Hypothalamus (tissue), 51 donors: ENCODE results near the gene PCAT7.
"Not testable (repeated sequence)": the region's sequence is repeated elsewhere in the genome, so short reads cannot be mapped to it uniquely, and the experiment has no call there.

Experiments
- DNase-seq, 51 donors: peaks; one replicate each; lab custom pipeline; 2025; lab: John Stamatoyannopoulos, UW

The PCAT7 gene

DNA sequence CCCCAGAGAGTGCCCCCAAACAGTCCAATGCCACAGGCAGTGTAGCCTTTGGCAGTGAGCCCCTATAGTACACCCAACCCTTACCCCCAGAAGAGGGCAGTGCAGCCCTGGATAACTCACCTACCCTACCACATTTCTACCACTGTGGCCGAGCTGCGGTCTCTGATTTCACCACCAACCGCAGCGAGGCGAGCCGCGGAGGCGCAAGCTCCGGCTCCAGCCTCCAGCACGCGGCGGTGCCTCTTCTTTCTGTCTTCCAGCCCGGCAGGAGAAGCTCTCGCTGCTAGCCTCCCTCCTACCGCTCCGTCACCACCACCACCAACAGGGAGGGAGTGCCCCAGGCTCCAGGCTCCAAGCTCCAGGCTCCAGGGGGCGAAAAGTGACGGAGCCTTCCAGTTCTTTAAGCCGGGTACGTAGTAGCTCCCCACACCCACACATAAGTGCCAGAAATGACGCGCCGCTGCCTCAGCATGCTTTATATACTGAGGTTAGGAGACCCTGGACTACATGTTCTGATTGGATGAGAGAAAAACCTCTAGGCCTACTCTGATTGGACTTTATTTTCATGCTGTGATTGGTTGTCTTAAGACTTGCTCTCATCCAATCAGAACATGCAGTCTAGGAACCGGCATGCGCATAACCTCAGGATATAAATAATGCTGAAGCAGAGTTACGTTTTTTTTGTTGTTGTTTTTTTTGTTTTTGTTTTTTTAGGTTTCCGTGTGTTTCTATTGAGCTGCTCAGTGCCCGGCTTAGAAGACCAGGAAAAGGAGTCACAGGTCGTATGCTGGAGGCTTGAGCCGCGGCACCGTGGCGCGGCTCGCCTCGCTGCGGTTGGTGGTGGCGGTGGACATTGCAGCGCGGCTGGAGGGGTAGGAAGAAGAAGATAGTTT, at the start of gene PCAT7:
Gene PCAT7 (plus strand): TSS at position 645 of the 893 bp plus-strand sequence.
- no peak for DNase-seq

DNA sequence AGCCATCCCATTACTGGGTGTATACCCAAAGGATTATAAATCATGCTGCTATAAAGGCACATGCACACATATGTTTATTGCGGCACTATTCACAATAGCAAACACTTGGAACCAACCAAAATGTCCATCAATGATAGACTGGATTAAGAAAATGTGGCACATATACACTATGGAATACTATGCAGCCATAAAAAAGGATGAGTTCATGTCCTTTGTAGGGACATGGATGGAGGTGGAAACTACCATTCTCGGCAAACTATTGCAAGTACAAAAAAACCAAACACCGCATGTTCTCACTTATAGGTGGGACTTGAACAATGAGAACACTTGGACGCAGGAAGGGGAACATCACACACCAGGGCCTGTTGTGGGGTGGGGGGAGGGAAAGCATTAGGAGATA, 48.5 kb upstream of the PCAT7 start:
- DNase-seq = not testable (repeated sequence)

DNA sequence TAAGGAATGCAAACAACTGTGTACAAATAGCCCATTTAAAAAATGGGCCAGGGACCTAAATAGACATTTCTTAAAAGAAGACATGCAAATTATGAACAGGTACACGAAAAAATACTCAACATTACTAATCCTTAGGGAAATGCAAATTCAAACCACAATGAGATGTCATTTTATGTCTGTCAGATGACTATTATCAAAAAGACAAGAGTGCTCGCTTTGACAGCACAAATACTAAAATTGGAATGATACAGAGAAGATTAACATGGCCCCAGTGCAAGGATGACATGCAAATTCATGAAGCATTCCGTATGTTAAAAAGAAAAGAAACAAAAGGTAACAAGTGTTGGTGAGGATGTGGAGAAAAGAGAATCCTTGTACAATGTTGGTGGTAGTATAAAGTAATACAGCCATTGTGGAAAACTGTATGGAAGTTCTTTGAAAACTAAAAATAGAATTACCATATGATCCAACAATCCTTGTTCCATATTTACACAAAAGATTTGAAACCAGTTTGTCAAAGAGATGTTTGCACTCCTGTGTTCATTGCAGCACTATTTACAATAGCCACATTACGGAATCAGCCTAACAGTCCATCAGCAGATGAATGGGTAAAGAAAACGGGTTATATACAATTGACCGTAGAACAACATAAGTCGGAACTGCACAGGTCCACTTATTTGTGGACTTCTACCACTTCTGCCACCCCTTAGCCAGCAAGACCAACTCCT, 47.2 kb upstream of the PCAT7 start:
- no peak for DNase-seq

DNA sequence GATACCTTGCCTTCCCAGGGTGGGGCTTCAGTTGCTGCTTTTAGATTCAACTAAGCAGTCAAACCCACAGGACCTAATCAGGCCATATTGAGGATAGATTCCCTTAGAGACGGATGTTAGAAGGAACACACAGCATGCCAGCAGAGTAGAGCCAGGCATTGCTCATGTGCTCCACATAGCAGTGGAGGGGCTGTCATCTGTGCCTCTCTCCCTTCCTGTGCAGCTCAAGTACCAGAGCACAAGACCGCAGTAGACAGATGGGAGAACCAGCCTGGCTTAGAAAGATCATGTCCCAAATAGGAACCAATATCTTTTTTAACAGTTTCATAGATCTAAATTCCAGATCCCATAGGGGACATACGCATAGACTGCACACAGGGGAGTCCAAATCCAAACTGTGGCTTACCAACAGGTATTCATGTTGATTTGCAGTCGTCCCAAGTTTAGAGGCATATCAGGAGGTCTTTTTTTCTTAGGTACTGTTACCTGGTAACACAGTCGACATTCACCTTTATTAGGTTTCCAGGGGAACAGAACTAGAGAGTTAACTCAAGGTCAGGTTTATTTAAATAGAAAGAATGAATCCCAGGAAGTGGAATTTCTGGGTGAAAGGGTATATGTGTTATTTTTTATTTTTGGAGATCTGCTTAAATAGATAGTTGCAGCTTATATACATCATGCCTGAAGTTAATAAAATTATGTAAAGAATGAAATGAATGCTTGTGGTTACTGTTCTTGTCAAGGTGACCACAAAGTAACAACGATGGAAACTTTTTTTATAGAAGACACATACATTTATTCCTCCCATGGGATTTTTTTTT, 43.5 kb upstream of the PCAT7 start:
- no peak for DNase-seq

DNA sequence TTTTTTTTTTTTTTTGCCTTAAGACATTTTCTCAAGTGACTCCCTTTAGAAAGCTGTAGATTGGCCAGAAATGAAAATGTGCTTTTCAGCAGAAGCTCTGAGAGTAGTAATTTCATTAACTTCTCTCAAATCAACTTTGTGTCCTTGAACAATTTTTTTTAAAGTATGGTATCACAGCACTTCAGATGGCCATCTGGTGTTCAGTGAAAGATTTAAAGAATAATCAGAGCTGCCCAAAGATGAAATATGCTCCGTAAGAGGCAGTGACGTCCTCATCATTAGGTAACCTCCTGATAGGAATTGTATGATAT, 43.0 kb upstream of the PCAT7 start:
- DNase-seq = no peak

DNA sequence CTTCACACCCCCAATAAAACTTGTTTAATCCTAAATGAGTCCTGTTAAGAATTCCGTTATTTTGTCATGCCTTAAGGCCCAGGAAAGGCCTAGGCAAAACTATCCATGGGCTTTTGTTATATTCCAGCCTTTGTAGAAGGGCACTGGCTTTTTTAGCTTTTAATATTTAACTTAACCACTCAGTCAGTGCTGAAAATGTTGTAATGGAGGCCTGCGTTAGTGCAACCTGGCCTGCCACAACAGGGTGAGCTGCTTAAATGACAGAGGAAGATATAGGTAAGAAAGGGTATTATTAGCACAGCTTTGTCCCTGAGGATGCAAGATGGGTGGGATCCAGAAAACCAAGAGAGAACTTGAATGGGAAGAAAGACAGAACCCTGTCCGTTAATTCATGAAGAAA, 40.2 kb upstream of the PCAT7 start:
- DNase-seq = no peak

DNA sequence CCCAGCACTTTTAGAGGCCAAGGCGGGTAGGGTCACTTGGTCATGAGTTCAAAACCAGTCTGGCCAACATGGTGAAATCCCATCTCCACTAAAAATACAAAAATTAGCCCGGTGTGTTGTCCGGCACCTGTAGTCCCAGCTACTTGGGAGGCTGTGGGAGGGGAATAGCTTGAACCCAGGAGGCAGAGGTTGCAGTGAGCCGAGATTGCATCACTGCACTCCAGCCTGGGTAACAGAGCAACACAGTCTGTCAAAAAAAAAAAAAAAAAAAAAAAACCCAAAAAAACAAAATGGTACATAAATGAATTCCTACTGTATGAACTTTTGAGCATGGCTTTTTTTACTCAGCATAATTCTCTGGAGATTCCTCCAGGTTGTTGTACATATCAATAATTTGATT, 37.6 kb upstream of the PCAT7 start:
- DNase-seq = no peak

DNA sequence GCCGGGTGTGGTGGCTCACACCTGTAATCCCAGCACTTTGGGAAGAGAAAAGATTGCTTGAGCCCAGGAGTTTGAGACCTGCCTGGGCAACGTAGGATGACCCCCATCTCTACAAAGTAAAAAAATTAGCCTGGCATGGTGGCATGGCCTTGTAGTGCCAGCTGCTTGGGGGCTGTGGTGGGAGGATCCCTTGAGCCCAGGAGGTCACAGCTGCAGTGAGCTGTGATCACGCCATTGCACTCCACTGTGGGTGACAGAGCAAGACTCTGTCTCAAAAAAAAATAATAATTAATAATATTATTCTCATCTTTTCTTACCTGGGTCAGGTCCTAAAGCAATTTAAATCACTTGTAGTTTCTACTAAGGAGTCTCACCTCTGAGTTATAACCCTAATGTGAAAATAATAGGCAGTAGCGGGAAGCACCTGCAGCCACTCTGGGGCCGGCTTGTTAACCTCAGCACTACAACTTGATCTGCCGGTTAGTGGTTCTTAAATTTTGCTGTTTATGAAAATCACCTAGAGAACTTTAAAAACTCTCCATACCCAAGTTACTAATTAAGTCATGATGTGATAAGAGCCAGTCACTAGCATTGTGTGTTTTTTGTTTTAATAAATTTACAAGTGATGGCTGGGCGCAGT, 29.4 kb upstream of the PCAT7 start:
- no peak for DNase-seq

DNA sequence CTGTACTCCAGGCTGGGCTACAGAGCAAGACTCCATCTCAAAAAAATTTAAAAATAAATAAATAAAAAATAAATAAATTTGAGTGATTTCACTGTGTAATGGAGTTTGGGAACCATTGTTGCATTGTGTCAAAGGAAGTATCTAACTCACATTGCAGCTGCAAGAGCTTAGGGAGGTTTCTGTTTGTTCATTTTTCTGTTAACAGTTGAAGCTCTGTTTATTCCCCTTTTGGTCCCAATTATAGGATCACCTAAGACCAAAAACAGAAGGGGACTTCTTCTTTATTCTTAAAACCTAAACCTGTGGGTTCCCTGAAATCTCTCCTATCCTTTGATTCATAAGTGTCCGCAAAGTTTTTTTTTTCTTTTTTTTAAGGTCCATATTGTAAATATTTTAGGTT, 28.6 kb upstream of the PCAT7 start:
- DNase-seq = no peak

DNA sequence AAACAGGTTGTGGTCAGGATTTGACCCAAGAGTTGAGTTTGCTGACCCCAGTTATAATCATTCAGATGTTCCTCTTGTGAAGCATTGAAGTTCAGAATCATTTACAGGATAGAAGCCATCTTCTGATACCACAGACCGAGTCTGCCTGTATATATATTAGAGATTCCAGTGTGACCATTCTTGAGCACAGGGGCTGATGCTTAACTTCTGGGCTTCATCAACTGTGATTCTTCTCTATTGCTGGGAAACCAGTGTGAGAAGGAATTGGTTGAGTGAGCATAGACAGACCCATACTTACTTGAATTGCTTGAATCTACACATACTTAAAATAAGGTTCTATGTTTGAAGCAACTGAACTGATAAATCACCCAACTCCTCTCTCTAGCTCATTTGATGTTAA, 27.9 kb upstream of the PCAT7 start:
- no peak for DNase-seq

DNA sequence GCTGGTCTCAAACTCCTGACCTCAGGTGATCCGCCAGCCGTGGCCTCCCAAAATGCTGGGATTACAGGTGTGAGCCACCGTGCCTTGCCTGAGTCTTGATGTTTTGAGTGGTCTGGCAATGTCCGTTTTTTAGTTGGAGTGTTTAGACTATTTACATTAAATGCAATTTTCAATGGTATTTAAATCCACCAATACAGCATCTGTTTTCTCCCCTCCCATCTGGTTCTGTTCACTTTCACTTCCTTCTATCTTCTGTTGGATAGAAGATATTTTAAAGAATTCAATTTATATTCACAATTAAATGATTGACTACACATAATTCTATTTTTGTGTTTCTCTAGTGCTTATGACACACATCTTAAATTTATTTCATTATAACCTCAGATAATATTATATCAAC, 26.0 kb upstream of the PCAT7 start:
- DNase-seq = no peak

DNA sequence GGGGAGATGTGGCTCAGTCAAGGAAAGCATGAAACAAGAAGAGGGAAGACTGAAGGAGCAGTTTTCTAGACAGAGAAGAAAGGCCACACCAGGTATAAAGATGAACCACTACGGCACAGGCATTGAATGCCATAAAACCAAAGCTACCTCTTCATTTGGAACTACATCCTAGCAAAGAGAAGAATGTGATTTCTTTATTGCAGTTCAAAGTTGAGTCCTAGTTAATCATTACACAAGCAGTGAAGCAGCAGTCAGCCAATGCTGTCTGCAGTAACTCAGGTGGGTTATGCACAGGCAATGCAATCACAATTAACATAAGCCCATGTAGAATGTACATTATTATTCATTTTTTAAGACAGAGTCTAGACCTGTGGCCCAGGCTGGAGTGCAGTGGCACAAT, 21.7 kb upstream of the PCAT7 start:
- no peak for DNase-seq

DNA sequence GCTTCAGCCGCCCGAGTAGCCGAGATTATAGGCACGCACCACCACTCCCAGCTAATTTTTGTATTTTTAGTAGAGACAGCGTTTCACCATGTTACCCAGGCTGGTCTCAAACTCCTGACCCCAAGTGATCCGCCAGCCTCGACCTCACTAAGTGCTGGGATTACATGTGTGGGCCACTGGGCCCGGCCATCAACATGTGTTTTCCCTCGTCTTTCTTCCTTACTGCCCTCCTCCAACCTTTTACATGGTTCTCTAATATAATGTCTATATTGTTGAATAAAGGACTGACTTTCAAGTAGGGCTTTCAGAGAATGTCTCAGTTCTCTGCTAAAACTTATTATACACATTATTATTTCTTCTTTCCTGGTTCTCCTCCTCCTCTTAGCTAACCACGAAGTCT, 21.3 kb upstream of the PCAT7 start:
- no peak for DNase-seq

DNA sequence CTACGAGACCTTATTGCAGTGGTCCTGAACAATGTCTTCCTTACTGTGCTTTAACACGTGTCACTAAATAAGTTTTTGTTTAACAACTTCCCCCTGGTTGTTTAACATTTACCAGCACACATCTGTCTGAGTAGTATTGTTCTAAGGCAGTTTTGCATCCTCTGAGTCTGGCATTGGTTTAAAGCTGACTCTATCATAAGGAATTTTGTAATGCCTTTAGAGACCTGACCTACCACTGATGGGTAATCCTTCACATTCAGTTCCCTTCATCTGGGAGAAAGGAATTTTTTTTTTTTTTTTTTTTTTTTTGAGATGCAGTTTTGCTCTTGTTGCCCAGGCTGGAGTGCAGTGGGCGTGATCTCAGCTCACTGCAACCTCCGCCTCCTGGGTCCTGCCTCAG, 20.0 kb upstream of the PCAT7 start:
- no peak for DNase-seq

DNA sequence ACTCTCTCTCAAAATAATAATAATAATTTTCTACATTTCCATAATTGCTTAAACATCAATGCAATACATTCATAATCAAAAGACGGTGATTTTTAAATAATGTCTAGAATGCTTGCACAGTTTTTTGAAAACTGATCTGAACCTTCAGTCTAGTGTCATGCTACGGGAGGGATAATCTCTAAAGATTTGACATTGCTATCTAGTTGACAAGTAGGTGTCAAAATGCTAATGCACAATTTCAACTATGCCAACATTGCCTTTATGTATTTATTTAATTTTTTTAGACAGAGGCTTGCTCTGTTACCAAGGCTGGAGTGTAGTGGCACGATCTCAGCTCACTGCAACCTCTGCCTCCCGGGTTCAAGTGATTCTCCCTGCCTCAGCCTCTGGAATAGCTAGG, 16.0 kb upstream of the PCAT7 start:
- DNase-seq = no peak

DNA sequence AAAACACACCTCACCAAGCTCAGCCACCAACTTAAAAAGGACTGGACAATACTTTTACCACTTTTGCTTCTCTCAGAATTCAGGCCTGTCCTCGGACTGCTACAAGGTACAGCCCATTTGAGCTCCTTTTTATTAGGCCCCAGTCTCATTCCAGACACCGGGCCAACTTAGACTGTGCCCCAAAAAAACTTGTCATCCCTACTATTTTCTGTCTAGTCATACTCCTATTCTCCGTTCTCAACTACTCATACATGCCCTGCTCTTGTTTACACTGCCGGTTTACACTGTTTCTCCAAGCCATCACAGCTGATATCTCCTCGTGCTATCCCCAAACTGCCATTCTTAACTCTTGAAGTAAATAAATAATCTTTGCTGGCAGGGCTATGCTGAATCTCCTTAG, 10.5 kb upstream of the PCAT7 start:
- DNase-seq = not testable (repeated sequence)

DNA sequence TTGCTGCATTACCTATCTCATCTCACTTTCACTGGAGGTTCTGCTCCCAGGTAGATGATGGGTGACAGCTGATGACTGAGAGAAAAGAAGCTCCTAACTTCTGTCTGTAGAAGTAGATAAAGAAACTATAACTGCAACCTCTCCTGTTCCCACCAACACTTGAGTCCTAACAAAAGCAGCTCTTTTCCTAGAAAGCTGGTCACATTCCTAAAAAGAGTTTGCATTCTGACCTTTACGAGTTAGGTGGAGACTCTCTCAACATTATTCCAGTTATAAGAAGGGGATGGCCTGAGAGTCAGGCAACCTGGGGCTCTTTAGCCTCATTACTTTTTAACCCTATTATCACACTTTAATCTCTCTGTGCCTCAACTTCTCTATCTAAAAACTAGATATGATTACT, 8.9 kb upstream of the PCAT7 start:
- DNase-seq = no peak

DNA sequence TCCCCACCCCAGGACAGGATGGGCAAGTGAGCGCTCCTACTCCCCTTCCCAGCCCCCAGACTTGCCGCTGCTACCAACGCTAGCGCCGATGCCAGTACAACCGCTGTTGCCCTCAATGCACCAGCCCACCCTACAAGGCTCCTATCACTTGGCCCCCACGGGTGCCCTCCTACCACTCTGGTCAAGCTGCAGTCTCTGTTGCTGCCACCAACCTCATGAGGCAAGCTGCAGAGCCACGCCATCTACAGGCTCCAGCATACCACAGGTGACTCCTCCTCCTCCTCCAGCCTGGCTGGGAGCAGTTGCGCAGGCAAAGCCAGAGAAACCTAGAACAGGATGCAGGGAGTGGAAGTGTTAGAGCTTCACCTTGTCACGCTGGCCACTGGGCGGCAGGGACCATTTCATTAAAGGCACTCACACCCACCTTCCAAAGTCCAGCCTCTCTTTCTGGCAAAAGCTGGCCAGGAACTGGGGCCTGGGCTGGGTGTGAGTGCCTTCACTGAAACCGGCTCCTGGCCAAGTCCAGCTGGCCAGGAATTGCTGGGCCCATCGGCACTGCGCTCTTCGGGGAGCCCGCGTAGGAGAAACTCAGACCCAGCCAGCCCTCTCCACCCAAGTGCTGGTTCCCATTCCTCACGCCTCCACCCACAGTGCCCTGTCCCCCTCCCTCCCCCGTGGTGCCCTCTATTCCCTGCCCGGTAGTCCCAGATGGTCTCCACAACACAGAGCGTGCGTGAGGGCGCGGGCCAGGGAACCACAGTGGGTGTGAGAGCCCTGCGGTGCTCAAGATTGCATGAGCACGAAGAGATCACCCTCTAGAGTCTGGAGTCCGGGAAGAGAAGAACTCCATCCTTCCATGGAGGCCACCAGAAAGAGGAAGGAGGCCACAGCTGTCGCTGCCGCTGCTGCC, 1.6 kb upstream of the PCAT7 start:
- DNase-seq = no peak

DNA sequence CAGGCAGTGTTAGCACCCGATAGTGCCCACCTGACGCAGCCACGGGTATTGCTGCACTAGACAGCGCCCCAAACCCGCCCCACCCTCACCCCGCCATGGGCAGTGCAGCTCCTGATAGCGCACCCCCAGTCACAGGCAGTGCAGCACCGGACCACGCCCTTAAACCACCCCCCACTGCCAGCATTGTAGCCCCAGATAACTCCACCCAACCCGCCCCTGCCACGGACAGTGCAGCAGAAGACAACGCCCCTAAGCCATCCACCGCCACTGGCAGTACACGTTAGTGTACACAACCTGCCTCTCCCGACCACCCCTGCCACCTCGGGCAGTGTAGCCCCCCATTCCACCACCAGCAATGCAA, 825 bp upstream of the PCAT7 start:
- DNase-seq = no peak

DNA sequence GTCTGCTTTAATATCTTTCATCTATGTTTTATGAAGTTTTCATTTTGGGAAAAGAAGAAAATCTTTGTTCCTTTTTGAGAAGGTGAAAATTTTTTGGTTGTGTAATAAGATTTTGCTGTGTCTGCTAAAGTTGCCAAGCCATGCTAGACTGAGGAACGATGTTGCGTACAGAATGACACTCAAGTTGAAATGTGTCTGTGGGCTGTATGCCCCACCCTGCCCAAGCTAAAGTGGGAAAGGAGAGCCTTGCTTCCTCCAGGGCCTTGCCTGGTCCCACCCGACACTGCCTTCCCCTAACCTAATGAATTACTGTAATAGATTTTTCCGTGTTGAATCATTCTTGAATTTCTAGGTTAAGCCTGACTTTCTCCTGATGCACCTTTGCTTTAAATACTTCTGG, 2.5 kb downstream of the PCAT7 start:
- DNase-seq = no peak
